ENCODE measurements around the gene SLC13A3.

The SLC13A3 gene

GRCh38 chr20:46634528-46634927, 16.7 kb downstream of the SLC13A3 start:
- no peak for DNase-seq

- DNase-seq = no peak
Measured at GRCh38 chr20:46631874-46632446, 19.3 kb downstream of the SLC13A3 start.

- no peak for DNase-seq
Measured at GRCh38 chr20:46631212-46631869, 19.9 kb downstream of the SLC13A3 start.

GRCh38 chr20:46630306-46630705, 21.0 kb downstream of the SLC13A3 start:
- no peak for DNase-seq

- DNase-seq = no peak
Measured at GRCh38 chr20:46629341-46629740, 21.9 kb downstream of the SLC13A3 start.

GRCh38 chr20:46627234-46627633, 24.0 kb downstream of the SLC13A3 start:
- DNase-seq = no peak

- no peak for DNase-seq
Measured at GRCh38 chr20:46626758-46627157, 24.5 kb downstream of the SLC13A3 start.

GRCh38 chr20:46625875-46626373, 25.3 kb downstream of the SLC13A3 start:
- DNase-seq = no peak

- DNase-seq = no peak
Measured at GRCh38 chr20:46624946-46625345, 26.3 kb downstream of the SLC13A3 start.

- no peak for DNase-seq
Measured at GRCh38 chr20:46622165-46622564, 29.1 kb downstream of the SLC13A3 start.

- no peak for DNase-seq
Measured at GRCh38 chr20:46621492-46621891, 29.8 kb downstream of the SLC13A3 start.

- DNase-seq = no peak
Measured at GRCh38 chr20:46619445-46619844, 31.8 kb downstream of the SLC13A3 start.

GRCh38 chr20:46618316-46619100, 32.8 kb downstream of the SLC13A3 start:
- DNase-seq = no peak

- no peak for DNase-seq
Measured at GRCh38 chr20:46614503-46614902, 36.8 kb downstream of the SLC13A3 start.

GRCh38 chr20:46610145-46610544, 41.1 kb downstream of the SLC13A3 start:
- DNase-seq = no peak

- DNase-seq = no peak
Measured at GRCh38 chr20:46609043-46609442, 42.2 kb downstream of the SLC13A3 start.

- no peak for DNase-seq
Measured at GRCh38 chr20:46607849-46608497, 43.3 kb downstream of the SLC13A3 start.

GRCh38 chr20:46607191-46607848, 43.9 kb downstream of the SLC13A3 start:
- no peak for DNase-seq

GRCh38 chr20:46606817-46607190, 44.5 kb downstream of the SLC13A3 start:
- DNase-seq = no peak

GRCh38 chr20:46605978-46606816, 45.1 kb downstream of the SLC13A3 start:
- no peak for DNase-seq

- no peak for DNase-seq
Measured at GRCh38 chr20:46605181-46605580, 46.1 kb downstream of the SLC13A3 start.

- DNase-seq = no peak
Measured at GRCh38 chr20:46604551-46605133, 46.6 kb downstream of the SLC13A3 start.

All from kidney glomerular epithelial cell (primary cell).